ENCODE data around the gene ARHGAP10. TPM values are rescaled to one million over a fixed set of nuclear protein-coding genes. Genes with fewer than 3 reads are reported as not detected.

ARHGAP10 gene
- total RNA-seq, 2 experiments from 2014 or later = 3.6 to 3.8 TPM

DNA sequence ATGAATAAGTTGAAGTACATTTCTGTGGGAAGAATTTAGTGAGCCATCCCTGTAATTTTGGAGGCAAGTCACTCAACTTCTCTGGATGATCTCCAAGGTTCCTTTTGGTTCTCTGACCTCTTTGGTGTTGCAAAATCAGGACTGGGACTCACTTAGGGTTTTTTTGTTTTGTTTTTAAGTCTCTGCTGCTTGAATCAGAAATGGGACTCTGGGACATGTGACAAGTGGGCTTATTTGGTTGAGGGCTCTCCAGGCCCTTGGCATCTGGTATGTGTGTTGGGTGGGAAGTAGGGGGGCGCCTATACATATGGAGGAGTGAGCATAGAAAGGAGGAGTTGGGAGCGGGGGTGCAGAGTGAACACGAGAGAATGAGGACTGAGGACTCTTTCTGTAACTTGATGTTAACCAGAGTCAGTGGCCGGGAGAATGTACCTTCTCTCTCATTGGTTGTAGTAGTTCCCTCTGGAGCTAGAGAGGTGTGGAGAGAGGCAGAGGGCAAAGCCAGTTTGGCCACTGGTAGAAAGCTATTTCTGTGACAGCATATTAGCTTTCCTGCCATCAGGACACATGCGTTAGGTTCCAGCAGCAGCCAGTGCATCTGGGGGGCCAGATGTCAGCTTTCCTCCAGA is 1.9 kb downstream of the ARHGAP10 start:
- Mint-ChIP-seq H3K27ac (no peak overlapping the region), H3K9me3 (no peaks in the 10 kb centered on the region), H3K4me3 (peak overlapping the region; percentile 28), H3K4me1 (ENCODE audit: low read depth) (peaks cover 34% of the 10 kb centered on the region), H3K36me3 (ENCODE audit: low read depth) (no peaks in the 10 kb centered on the region), H3K27me3 (ENCODE audit: low read depth) (peaks cover 8% of the 10 kb centered on the region)
- intact Hi-C loops (cut with micrococcal nuclease) = loop anchor here (5.0 kb wide), 2 partner anchors 58 to 318 kb away; no protein-coding TSS in a partner anchor
- CTCF ChIA-PET = interaction anchor here (0.9 to 8.0 kb wide), 2 partner anchors 132 to 133 kb away, joined by 5 to 57 read pairs; no protein-coding TSS in a partner anchor
- no peak for DNase-seq

GRCh38 chr4:147734496-147734895 is 2.6 kb downstream of the ARHGAP10 start:
- Mint-ChIP-seq H3K4me1 (ENCODE audit: low read depth) (peaks cover 34% of the 10 kb centered on the region), H3K27ac (no peak overlapping the region), H3K36me3 (ENCODE audit: low read depth) (no peaks in the 10 kb centered on the region), H3K27me3 (ENCODE audit: low read depth) (peaks cover 8% of the 10 kb centered on the region), H3K9me3 (no peaks in the 10 kb centered on the region), H3K4me3 (no peak overlapping the region)
- intact Hi-C loops (cut with micrococcal nuclease) = loop anchor here (5.0 kb wide), 2 partner anchors 58 to 318 kb away; no protein-coding TSS in a partner anchor
- CTCF ChIA-PET = interaction anchor here (0.9 kb wide), 1 partner anchor 133 kb away, joined by 5 read pairs; no protein-coding TSS in a partner anchor
- no peak for DNase-seq

DNA sequence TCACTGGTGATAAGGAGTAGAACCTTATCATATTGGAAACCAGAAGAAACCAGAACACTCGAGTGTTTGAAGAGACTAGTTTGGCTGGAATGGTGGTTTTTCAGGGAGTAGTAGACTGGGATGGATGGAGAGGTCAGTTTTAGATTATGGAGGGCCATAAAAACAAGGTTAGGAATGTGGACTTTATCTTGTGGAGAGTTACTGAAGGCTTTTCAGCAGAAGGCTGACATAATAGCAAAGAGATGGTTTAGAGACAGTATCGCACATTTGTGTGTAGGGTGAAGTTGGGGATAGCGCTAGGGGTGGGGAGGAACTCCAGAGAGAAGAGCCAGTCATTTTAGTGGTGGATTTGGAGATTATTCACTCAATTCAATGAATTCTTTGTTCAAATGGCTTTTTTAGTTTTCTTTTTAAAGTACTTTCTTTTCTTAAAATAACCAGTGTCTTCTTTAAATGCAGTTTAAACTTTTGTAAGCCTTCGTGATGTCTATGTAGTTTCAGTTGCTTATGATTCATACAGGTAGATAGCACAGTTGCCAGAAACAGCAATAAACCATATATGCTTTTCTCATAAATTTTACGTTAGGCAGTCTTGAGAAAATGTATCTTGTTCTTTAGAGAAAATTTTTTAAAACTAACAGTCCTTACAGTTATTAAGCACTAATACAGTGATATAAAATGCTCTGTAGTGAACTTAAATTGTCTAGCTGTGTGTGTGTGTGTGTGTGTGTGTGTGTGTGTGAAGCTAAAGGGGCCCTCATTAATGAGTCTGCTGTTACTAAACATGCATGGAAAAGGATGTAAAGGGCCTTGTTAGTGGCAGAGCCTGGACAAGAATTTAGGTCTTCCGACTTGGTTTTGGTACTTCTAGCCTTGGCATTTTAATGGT is 3.8 kb downstream of the ARHGAP10 start:
- no peak for DNase-seq
- H3K36me3 Mint-ChIP-seq (ENCODE audit: low read depth) = no peaks in the 10 kb centered on the region
- intact Hi-C loops (cut with micrococcal nuclease) = no loop called here
- H3K9me3 Mint-ChIP-seq = no peaks in the 10 kb centered on the region
- peaks cover 8% of the 10 kb centered on the region for H3K27me3 Mint-ChIP-seq (ENCODE audit: low read depth)
- peaks cover 31% of the 10 kb centered on the region for H3K4me1 Mint-ChIP-seq (ENCODE audit: low read depth)
- H3K4me3 Mint-ChIP-seq = no peak overlapping the region
- H3K27ac Mint-ChIP-seq = no peak overlapping the region
- CTCF ChIA-PET = interaction anchor here (2.4 kb wide), 1 partner anchor 131 kb away, joined by 12 read pairs; no protein-coding TSS in a partner anchor

DNA sequence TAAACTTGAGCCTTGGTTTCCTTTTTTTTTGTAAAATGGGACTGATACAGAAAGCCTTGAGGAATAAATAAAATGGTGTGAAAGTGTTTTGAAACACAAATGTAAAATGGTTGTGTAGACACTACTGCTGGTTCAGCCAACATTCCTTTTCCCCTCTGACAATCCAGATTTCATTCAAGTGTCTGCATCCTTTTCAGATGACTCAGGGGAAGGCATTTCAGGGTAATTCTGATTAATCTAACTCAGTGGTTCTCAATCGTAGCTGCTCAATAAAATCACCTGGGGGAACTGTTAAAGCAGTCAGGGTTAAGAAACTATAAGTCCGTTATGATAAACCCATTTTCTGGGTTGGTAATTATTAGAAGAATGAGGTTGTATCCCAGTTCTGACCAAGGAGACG is 4.6 kb downstream of the ARHGAP10 start:
- Mint-ChIP-seq H3K36me3 (ENCODE audit: low read depth) (no peaks in the 10 kb centered on the region), H3K4me3 (no peak overlapping the region), H3K27ac (no peak overlapping the region), H3K4me1 (ENCODE audit: low read depth) (peaks cover 28% of the 10 kb centered on the region), H3K9me3 (no peaks in the 10 kb centered on the region), H3K27me3 (ENCODE audit: low read depth) (peaks cover 8% of the 10 kb centered on the region)
- DNase-seq = no peak
- intact Hi-C loops (cut with micrococcal nuclease) = no loop called here
- CTCF ChIA-PET = interaction anchor here (2.4 kb wide), 1 partner anchor 130 kb away, joined by 12 read pairs; no protein-coding TSS in a partner anchor

DNA sequence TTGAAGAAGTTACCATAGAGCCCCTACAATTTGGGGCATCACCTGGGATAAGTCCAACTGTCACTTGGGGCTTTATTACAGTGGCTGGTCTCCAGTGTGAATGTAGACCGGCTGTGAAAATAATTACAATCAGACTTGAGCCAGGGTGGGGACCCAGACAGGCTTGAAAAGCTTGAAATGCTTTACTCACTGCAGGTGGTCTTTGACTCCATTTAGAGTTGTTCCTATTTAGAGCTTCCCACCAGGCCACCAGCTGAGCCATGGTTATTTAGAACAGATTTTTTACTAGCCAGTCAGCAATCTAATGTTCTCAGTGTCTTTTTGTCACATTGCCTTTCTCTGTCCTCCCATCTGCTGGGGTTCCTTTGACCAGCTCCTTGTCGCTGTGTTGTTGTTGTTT is 5.7 kb downstream of the ARHGAP10 start:
- intact Hi-C loops (cut with micrococcal nuclease) = no loop called here
- H3K4me3 Mint-ChIP-seq = no peak overlapping the region
- H3K27me3 Mint-ChIP-seq (ENCODE audit: low read depth) = peaks cover 8% of the 10 kb centered on the region
- no peaks in the 10 kb centered on the region for H3K36me3 Mint-ChIP-seq (ENCODE audit: low read depth)
- H3K27ac Mint-ChIP-seq = no peak overlapping the region
- peaks cover 26% of the 10 kb centered on the region for H3K4me1 Mint-ChIP-seq (ENCODE audit: low read depth)
- H3K9me3 Mint-ChIP-seq = no peaks in the 10 kb centered on the region
- CTCF ChIA-PET = interaction anchor here (0.7 to 2.4 kb wide), 2 partner anchors 48 to 129 kb away, joined by 3 to 12 read pairs; no protein-coding TSS in a partner anchor
- DNase-seq = no peak

DNA sequence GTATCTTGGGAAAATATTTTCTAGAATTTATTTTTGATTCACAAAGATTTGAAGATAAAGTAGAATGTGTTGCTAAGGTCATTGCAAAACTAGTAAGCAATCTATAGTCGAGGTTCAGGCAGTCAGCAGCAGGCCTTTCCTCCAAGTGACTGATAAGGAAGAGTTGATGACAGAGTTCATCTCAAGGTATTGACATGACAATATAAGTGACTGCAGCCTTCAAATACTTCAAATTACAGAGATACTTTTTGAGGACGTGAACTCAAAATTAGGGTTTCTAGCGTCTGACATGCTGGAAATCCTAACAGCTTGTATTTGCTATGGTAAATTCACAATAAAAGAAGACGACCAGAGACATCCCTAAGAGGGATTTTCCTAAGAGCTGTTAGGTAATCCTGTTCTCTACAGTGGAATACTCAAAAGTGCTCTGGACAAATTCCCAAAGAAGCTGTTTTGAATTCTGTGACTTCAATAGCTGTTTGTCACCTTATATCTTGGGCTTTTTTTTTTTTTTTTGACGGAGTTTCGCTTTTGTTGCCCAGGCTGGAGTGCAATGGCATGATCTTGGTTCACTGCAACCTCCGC is 7.4 kb downstream of the ARHGAP10 start:
- Mint-ChIP-seq H3K27ac (no peak overlapping the region), H3K9me3 (no peaks in the 10 kb centered on the region), H3K27me3 (ENCODE audit: low read depth) (no peaks in the 10 kb centered on the region), H3K4me1 (ENCODE audit: low read depth) (peaks cover 14% of the 10 kb centered on the region), H3K4me3 (no peak overlapping the region), H3K36me3 (ENCODE audit: low read depth) (no peaks in the 10 kb centered on the region)
- no peak for DNase-seq
- CTCF ChIA-PET = interaction anchor here (0.6 to 1.1 kb wide), 5 partner anchors 30 to 128 kb away, joined by 3 to 7 read pairs (median 4); no protein-coding TSS in a partner anchor
- intact Hi-C loops (cut with micrococcal nuclease) = no loop called here

GRCh38 chr4:147740176-147740575 is 8.3 kb downstream of the ARHGAP10 start:
- Mint-ChIP-seq H3K27me3 (ENCODE audit: low read depth) (no peaks in the 10 kb centered on the region), H3K4me3 (no peak overlapping the region), H3K4me1 (ENCODE audit: low read depth) (peaks cover 13% of the 10 kb centered on the region), H3K36me3 (ENCODE audit: low read depth) (no peaks in the 10 kb centered on the region), H3K9me3 (no peaks in the 10 kb centered on the region), H3K27ac (no peak overlapping the region)
- intact Hi-C loops (cut with micrococcal nuclease) = no loop called here
- CTCF ChIA-PET = interaction anchor here (1.1 kb wide), 1 partner anchor 8 kb away, joined by 5 read pairs; the partner anchor contains the start of gene ARHGAP10
- DNase-seq = no peak

- Mint-ChIP-seq H3K27me3 (ENCODE audit: low read depth) (no peaks in the 10 kb centered on the region), H3K36me3 (ENCODE audit: low read depth) (no peaks in the 10 kb centered on the region), H3K4me1 (ENCODE audit: low read depth) (peaks cover 4% of the 10 kb centered on the region), H3K9me3 (no peaks in the 10 kb centered on the region), H3K4me3 (no peak overlapping the region), H3K27ac (no peak overlapping the region)
- intact Hi-C loops (cut with micrococcal nuclease) = no loop called here
- CTCF ChIA-PET = no interaction called here
- DNase-seq = no peak
Observed at GRCh38 chr4:147741190-147741788, 9.4 kb downstream of the ARHGAP10 start.

DNA sequence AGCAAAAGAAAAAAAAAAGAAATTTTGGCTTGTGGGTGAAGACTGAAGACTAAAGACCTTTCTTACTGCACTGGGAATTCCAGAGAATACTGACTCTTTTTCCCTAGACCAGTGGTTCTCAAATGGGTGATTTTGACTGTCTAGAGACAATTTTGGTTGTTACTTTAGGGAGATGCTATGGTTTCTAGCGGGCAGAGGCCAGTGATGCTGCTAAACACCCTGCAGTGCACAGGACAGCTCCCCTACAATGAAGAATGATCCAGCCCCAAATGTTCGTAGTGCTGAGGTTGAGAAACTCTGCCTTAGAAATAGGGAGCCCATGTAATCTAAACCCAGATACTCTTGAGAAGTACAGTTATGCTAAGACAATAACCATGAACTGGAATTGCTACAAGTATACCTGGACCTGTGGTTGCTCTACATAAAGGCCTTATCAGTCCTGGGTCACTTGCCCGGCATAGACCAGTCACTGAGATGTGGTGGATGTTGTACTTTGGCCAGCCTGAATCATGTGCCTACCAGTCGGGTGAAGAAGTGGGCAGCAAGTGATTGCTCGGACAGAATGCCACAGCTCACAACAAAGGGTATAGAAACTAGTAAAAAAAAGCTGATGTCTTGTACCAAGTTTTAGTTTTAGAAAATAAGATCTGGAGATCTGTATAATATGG is 16.0 kb downstream of the ARHGAP10 start:
- H3K27me3 Mint-ChIP-seq (ENCODE audit: low read depth) = no peaks in the 10 kb centered on the region
- H3K27ac Mint-ChIP-seq = no peak overlapping the region
- no peaks in the 10 kb centered on the region for H3K9me3 Mint-ChIP-seq
- intact Hi-C loops (cut with micrococcal nuclease) = no loop called here
- H3K36me3 Mint-ChIP-seq (ENCODE audit: low read depth) = no peaks in the 10 kb centered on the region
- CTCF ChIA-PET = interaction anchor here (0.6 to 1.4 kb wide), 2 partner anchors 25 to 119 kb away, joined by 3 to 6 read pairs; no protein-coding TSS in a partner anchor
- peaks cover 2% of the 10 kb centered on the region for H3K4me1 Mint-ChIP-seq (ENCODE audit: low read depth)
- DNase-seq = no peak
- no peak overlapping the region for H3K4me3 Mint-ChIP-seq

DNA sequence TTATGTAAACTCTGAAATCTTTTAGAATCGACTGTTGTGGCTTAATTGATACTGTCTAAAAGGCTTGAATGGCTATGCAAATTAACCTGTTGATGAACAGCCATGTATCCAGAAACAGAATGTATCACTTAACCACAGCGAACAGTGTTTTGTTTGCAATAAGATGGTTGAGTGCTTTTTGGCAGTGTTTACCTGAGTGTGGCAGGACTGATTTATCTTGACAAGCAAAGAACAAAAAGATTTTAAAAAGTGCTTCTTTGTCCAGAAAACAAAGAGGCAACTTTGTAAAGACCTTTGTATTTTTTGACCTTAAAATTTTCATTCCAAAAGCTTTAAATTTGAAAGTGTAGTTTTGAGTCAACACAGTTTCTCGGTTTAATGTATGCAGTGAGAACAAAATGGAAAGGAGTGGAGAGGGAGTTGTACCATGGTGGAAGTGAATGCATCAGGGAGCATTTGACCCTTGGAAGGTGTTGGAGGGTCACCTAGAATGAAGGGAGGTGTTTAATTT is 18.0 kb downstream of the ARHGAP10 start:
- Mint-ChIP-seq H3K4me3 (no peak overlapping the region), H3K36me3 (ENCODE audit: low read depth) (no peaks in the 10 kb centered on the region), H3K9me3 (no peaks in the 10 kb centered on the region), H3K27ac (no peak overlapping the region), H3K27me3 (ENCODE audit: low read depth) (no peaks in the 10 kb centered on the region), H3K4me1 (ENCODE audit: low read depth) (peaks cover 2% of the 10 kb centered on the region)
- intact Hi-C loops (cut with micrococcal nuclease) = no loop called here
- DNase-seq = no peak
- CTCF ChIA-PET = interaction anchor here (0.7 to 1.5 kb wide), 3 partner anchors 15 to 160 kb away, joined by 3 to 4 read pairs (median 4); no protein-coding TSS in a partner anchor

DNA sequence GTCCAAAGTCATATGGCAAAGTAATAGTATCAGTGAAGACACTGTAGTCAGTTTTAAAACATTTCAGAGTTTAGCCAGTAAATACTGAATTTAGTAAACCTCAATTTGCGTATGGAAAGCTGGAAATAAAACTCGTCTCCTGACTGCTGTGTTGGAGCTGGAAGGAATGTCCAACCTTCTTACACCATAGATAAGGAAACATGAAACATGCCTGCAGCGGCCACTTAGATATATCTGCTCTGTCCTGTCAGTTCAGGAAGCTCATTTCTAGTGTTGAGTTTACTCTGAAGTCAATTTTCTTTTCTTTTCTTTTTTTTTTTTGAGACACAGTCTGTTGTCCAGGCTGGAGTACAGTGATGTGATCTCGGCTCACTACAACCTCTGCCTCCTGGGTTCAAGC is 21.2 kb downstream of the ARHGAP10 start:
- no peak for DNase-seq
- Mint-ChIP-seq H3K4me1 (ENCODE audit: low read depth) (peaks cover 2% of the 10 kb centered on the region), H3K36me3 (ENCODE audit: low read depth) (no peaks in the 10 kb centered on the region), H3K27me3 (ENCODE audit: low read depth) (no peaks in the 10 kb centered on the region), H3K4me3 (no peak overlapping the region), H3K27ac (no peak overlapping the region), H3K9me3 (no peaks in the 10 kb centered on the region)
- intact Hi-C loops (cut with micrococcal nuclease) = no loop called here
- CTCF ChIA-PET = interaction anchor here (0.6 kb wide), 1 partner anchor 14 kb away, joined by 3 read pairs; no protein-coding TSS in a partner anchor
